ENCODE data around the gene ITIH5.
A peak's percentile ranks its signal among the peaks of the same experiment; 100 is the strongest.

Gene ITIH5

DNA sequence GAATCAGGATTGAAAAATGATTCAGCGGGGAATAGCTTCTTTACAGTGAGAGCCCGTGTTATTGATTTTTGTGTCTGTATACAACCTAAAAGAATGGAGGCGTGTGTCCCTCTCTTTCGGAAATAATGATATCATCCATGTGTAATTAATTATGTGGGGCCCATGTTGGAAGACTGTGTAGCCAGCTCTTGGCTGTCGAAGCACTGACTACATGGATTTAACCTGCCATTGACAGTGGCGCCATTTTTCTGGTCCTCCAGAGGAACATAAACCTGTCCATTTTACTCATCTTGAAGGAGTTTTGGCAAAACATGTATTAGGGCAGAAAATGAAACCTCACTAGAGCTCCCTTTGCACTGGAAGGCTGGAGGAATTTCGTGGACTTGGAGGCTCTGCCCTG, 119.6 kb downstream of the ITIH5 start:
- no peak for DNase-seq (ENCODE audit: low spot score)

DNA sequence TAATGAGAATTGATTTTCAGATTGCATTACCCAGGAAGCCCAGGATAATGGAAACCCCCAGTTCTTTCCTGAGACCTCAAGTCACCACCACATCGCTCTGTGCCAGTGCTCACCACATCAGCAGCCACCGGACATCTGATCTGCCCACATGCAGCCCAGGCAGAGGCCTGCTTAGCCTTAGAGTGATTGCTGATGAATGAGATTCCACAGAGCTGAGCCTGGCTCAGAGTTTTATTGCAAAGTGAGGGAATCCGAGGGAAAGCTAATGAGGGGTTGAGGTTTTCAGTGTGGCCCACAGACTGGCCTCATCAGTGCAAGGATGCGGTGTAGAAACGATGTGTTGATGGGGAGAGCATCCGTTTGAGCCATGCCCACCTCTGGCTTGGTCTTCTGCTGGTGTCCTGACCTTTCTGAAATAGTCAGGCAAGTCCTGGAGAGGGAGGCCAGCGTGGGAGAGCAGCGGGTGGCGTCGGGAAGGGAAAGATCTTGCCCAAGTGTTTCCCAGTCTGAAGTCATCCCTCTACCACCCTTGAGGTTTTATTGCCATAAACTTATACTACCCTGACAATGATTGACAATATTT, 120.3 kb downstream of the ITIH5 start:
- DNase-seq (ENCODE audit: low spot score) = no peak

DNA sequence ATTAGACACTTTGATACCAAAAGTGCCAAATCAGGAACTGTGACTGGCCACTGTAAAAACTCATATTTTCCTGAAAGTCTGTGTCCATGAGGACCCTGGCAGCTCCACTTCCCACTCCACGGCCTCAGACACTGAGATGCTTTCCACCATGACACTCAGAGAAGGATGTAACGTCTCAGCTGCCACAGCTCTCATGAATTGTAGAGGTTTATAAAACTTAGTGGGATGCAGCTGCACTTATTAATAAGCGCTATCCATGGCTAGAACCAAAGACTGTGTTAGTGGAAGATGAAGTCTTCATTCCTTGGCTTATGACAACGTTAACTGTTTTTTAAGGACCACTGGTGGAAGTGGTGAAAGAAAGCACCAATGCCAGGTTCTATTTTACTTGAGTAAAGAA, 121.0 kb downstream of the ITIH5 start:
- DNase-seq (ENCODE audit: low spot score) = no peak

DNA sequence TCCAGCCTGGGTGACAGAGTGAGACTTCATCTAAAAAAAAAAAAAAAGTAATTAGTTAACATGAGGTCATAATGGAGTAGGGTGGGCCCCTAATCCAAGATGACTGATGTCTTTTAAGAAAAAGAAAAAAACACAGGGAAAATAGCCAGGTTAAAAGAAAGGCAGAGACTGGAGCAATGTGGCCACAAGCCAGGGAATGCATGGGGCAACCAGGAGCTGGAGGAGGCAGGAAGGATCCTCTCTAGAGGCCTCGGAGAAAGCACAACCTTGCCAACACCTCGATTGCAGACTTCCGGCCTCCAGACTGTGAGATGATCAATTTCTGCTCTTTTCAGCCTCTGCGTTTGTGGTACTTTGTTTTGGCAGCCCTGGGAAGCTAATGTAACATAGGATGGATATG, 121.5 kb downstream of the ITIH5 start:
- DNase-seq (ENCODE audit: low spot score) = no peak

DNA sequence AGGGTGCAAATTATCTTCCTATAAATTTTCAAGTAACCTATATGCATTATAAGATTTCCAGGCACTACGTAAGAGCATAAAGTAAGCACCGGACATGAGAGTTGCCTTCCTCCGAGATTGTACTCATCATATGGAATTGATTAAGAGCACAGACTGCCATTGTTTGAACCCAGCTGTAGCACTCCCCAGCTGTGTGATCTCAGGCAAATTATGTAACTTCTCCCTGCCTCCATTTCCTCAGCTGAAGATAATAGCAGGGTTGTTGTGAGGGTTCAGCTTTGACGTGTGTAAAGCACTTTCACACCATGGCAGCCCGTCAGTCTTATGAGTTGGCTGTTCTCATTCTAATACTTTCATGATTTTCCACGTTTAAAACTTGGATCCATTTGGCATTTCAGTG, 122.6 kb downstream of the ITIH5 start:
- no peak for DNase-seq (ENCODE audit: low spot score)

DNA sequence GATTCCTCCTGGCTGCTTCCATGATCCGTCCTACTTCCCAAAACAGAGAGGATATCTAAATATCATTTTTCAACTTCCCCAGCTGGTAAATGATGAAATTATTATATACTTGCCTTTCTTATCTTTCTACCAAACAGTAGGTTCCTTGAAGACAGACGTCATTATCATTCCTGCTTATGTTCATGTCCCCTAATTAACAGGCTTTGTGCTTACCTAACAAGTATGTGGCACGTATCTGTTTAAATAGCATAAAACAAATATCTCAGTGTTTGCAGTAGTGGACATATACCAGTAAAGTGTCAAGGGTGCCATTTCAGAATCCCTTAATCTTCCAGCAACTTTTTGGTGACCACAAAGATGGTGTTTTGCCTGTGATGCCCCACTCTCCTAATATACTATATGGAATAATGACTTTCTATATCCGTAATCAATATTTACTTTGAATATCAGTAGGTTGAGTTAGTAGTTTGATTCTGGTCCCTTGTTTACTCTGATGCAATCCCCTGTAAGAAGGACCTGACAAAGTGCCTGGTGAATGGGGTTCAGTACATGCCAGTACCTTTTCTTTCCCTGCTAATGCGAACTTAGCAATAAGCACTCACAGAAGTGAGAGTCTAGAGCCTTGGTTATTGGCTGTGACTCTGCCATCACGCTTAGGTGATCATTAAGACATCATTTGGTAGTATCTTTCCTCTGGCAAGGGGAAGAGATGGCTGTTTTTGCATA, 124.4 kb downstream of the ITIH5 start:
- no peak for DNase-seq (ENCODE audit: low spot score)

DNA sequence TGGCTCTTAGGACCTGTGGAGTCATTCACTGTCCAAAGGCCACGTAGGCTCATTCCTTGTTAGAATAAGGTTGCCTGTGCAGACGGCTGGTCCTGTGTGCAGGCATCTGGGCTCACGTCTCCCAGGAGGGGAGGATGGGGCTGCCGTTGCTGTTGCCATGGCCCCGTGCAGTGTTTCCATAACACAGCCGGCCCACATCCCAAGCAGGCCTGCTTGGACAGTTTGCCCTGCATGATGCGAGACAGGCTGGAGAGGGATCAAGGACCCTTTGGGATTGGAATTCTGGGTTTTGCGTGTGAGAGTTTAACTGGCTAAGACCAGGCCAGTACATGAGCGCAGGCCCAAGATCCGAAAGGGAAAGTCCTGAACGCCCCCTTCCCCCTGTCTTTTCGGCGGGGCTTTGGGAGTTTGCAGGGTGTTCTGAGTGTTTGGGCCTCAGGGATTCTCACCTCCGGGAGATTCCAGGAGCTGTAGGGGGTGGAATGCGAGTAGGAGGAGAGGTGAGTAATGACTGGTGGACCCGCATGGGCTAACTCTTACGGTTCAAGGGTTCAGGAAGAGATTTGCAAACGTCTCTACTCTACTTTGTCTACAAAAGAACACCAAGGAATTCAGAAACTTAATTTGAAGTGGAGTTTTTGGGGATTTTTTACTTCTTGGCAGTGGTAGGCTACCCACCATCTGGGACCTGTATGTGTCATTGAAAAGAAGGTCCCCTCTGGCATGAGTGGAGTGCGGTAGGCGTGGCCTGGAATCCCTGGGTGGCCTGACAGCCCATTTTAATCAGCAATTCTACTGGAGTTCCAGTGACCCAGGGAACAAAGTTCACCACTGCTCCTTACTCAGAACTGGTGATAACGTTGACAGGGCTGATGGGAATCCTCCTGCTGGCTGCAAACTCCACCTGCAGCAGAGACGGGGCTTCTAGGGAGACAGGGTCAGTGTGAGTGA, 125.4 kb downstream of the ITIH5 start:
- no peak for DNase-seq (ENCODE audit: low spot score)

DNA sequence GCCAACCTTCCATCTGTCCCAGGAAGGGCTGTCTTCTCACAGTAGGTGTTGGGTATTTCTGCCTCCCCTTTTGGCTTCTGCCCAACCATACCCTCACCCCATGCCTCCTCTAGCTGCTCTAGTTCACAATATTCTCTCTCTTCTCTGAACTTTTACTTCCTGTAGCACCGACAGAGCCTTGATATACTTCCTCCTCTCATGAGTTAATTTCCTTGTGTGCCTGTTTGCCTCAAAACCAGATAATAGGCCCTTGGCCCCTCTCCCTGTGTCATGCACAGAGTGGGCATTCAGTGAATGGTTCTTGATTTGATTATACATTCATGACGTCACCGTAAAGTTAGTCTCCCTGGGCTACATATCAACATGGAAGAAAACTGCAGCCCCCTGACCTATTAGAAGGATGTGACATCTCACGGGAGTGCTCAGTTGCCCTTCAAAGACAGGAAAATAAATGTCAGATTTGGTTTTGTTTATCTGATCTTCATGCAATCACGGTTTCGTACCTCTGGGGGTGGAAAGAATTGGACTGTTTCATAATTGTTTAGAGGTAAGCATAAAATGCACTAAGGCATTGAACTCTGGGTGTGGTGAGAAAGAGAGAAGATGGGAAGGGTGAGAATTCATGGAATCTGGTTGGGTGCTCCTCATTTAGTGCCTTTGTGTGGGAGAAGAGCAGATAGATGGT, 127.7 kb downstream of the ITIH5 start:
- DNase-seq (ENCODE audit: low spot score) = no peak

DNA sequence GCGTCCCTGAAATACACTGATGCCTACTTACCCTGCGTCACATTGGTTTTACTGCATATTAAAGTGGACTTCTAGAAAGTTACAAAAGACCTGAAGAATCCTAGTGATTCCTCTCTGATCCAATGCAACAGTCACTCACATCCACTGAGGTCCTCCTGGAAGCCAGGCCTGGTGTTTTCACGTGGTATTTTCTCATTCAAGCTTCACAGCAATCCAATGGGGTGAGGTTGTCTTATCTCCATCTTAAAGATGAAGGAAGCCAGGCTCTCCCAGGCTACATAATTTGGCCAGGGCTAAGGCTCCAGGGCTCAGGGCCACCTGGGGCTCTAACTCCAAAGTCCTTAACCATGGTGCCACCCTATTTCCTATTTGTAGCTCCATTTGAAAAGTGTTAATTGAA, 129.6 kb downstream of the ITIH5 start:
- DNase-seq (ENCODE audit: low spot score) = no peak

DNA sequence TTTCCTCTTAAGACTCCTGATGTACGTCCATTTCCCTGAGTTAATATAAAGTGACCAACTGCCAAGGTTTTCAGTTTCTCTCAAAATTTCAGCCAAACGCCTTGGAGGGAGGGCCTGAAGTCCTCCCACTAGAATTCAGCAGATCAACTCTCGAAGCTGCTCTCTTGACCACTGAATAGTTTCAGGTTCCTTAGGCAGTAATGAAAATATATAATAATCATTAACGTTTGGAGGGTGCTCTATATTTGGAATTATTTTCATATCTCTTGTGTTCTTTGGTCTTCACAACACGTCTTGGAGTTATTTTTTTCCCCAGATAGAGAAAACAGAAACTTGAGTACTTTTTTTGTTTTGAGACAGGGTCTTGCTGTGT, 132.3 kb downstream of the ITIH5 start:
- no peak for DNase-seq (ENCODE audit: low spot score)

DNA sequence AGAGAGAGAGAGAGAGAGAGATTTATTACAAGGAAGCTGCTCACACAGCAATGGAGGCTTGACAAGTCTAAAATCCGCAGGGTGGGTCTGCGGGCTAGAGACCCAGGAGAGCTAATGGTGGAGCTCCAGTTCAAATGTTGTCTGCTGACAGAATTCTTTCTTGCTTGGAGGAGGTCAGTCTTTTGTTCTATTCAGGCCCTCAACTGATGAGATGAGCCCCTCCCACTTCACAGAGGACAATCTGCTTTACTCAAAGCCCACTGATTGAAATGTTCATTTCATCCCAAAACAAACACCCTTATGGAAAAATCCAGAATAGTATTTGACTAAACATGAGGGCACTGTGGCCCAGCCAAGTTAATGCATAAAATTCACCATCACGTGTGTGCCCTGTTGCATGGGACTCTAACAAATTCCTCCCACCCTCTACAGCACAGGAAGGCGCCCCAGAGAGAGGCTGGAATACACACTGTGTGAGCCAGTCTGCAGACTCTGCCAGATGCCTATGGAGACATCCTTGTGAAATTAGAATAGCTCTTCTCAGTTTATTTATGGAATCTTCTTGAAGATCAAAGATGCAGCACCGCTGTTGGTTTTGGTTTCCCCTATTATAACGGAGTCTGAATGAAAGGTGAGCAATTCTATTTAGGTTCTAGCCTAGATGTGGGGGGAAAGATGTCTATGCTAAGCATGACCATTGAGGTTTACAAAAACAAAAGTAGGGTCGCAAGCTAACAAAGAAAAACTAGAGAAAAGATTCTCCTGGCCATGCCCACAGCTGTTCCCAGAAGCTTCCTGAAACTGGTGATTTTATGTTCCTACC, 132.9 kb downstream of the ITIH5 start:
- DNase-seq (ENCODE audit: low spot score) = no peak

DNA sequence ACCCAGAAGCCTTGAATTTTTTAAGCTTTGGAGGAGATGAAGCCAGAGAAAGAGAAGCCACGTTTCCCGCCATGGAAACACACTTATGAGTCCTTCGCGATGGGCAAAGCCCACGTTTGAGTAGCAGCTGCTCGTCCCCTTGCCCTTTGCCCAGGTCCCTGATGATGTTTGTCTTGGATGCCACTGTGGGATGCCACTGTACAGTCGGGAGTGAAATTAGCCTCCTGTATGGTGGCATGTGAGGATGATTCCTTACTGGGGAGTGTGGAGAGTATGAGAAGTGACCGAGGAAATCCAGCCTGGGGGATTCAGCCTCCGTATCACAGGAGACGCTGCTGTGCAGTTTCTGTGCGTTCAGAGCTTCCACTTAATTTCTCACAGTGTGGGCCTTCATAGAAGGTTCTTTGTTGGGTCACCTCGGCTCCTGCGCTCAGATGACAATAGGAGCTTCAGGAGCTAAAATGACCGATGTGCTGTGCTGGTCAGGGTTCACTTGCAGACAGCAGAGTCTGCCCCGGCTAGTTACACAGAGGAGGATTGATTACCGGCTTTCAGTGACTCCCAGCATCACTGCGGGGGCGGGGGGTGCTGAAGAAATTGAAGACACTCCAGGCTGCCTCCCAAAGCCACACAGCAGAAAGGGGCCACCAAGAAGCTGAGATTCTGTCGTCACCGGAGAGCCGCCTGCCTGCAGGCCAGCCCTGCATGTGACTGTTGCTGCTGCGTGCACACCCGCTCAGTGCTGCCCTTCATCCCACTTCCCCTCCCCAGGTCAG, 133.9 kb downstream of the ITIH5 start:
- DNase-seq (ENCODE audit: low spot score) = no peak

DNA sequence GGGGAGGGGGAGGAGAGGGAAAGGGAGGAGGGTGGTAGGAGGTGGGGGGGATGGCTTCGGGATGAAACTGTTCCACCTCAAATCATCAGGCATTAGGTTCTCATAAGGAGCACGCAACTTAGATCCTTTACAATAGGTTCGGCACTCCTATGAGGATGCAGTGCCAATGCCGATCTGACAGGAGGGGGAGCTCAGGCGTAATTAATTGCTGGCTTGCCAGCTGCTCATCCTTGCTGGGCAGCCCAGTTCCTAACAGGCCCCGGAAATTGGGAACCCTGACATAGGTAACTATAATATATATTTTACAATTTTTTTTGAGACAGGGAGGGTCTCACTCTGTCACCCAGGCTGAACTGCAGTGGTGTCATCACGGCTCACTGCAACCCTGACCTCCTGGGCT, 137.1 kb downstream of the ITIH5 start:
- no peak for DNase-seq (ENCODE audit: low spot score)

DNA sequence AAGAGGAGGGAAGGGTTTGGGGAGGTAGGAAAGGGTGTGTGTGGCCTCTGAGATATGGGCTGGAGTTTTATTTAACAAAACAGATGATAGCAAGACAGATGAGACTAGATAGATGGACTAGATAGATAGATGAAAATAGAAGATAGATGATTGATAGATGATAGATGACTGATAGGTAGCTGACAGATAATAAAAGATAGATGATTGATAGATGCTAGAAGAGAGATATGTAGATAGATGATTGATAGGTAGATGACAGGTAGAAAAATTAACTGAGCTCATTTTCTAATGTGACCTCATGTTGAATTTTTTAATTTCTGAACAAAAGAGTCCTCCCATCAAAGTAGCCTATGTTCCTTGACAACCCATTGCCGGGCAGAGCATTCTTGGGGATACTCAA, 139.3 kb downstream of the ITIH5 start:
- DNase-seq (ENCODE audit: low spot score) = no peak

DNA sequence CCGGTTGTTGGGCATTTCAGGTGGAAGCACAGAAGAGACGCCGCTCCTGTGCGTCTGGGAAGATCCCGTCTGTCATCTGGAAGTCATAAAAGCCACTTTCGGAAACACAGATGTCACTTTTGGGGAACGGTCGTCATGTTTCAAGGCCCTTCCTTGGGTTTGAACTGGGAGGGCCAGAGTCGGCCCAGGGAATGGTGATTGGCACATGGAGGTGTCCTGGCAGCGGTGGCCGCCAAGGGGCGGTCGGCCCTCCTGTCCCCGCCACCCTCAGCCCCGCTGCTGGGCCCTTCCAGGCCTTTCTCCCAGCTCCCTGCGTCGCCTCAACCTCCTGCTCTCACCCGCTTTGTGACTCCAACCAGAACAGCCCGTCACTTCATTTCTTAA, 140.8 kb downstream of the ITIH5 start:
- no peak for DNase-seq (ENCODE audit: low spot score)

DNA sequence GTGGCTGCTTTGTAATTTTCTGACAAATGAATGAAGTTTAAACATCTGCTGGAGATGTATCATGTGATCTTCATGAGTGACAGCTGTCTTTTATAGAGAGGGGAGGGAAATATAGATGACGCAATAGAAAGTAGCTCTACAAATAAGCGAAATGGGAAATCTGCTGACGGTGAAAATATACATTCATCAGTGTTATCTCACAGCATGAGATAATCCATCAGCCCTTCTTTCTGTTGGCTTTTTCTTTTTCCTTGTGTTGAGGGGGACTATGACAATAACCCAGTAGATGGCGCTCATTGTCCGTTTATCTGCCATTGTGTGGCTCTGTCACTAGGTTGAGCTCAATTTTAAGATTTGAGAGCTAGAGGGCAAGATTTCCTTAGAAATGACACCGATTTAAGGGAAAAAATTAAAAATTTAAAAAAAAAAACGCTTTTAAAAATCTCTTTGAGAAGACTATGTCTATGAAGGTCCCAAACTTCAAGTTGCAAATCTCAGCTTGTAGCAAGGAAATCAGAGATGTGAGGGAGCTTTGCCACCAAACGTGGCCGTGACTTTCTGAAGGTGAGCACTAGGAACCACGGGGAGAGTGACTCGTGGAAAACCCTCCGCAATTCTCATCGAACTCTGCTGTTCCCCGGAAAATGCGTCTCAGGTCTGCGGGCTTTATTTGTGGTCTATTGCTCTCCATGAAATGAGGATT, 141.3 kb downstream of the ITIH5 start:
- DNase-seq (ENCODE audit: low spot score) = peak; percentile 76

DNA sequence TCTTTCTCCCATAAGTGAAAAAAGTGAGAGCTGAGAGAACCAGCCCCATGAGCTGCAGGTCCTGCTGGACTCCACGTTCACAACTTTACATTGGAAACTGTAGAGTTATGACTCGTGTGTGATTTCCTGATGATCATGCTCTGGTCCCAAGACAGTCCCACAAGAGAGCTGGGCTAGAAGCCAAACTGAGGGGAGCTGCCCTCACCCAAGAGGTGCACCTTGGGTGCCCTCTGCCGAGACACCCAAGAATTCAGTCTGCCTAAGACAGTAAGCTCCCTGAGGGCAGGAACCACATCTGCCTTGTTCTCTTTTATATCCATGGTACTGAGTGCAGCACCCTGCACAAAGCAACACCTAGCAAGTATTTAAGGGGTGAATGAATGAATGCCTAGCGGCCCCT, 143.1 kb downstream of the ITIH5 start:
- DNase-seq (ENCODE audit: low spot score) = no peak

DNA sequence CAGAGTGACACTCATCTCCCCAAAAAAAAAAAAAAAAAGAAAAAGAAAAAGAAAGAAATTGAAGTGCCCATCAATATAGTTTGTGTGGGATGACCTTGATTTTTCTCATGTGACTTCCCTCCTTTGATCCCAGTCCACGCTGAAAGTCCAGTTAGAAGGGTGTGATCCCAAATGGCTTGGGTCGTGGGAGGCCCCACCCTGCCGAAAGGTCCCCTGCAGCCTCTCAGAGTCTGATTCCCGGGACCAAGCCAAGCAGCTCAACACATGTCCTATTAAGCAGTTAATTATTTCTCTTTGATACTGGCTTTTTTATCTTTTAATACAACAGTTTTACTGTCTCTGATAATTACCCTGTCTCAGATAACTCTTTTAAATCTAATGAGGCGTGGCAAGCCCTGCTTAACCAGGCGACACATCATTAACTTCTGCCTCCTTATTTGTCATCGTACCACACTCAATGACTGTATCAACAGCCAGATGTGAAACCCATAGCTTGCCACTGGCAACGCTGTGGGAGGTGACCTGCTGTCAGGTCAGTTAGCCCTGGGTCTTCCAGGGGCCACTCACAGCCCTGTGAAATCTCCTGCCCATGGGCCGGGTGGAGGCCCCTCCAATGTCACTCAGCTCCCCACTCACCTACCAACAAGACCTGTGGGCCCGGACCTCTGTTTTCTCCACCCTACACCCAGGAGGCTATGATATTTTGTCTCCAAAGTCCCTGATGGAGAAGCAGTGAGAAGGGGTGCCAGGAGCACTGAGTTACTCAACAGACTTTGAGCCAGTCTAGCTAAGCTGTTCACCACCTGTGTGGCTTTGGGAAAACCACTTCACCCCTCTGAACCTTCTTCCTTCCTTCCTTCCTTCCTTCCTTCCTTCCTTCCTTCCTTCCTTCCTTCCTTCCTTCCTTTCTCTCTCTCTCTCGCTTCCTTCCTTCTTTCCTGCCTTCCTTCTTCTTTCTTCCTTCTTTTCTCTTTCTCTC, 146.0 kb downstream of the ITIH5 start:
- no peak for DNase-seq (ENCODE audit: low spot score)

DNA sequence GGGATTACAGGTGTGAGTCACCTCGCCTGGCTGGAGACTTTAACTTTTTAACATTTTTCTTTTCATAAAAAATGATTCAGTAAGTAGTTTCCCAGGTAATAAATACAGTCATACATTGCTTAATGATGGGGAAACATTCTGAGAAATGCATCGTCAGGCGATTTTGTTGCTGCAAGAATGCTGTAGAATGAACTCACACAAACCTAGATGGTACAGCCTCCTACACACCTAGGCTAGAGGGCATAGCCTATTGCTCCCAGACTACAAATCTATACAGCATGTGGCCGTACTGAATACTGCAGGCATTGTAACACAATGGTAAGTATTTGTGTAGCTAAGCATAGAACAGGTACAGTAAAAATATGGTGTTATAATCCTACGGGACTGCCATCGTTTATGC, 147.4 kb downstream of the ITIH5 start:
- DNase-seq (ENCODE audit: low spot score) = no peak

All from AG08396 (cell line).